A673 (cell line): ENCODE measurements around the gene CHAD. TPM values are rescaled to one million over a fixed set of nuclear protein-coding genes. Genes with fewer than 3 reads are reported as not detected.

ENCODE experiments used
- BruUV-seq: library from RNA; stranded (reverse); fragments of 400-500 nt; replicated peaks from 2 replicates; lab custom pipeline; 2021; lab: Mats Ljungman, UMichigan
- CTCF ChIA-PET: fragments of 300-600 bp; sonication (Branson Sonifier 250); formaldehyde crosslinking; loops from one replicate; lab custom pipeline; 2022; ENCODE audit warnings: antibody characterized with exemption; lab: Charles Lee
- POLR2A ChIA-PET: fragments of 300-600 bp; sonication (Branson Sonifier 250); formaldehyde crosslinking; loops from one replicate; lab custom pipeline; 2022; ENCODE audit warnings: antibody characterized with exemption; ENCODE audit not compliant: low non-redundant PET; lab: Charles Lee
- DNase-seq: peaks from one replicate; pipeline ENCODE4 v3.0.0-alpha.2; 2015; ENCODE audit warnings: low spot score
- H3K27ac ChIP-seq: fragments of 200-600 bp; sonication (generic); 2 replicates; pipeline ENCODE4 v1.5.1; 2016; ENCODE audit warnings: mixed run types, low read depth, mild to moderate bottlenecking, mixed read lengths, antibody characterized with exemption, low read length; ENCODE audit not compliant: poor library complexity, severe bottlenecking
- H3K27me3 ChIP-seq: fragments of 200-600 bp; sonication (generic); replicated peaks from 2 replicates; pipeline ENCODE4 v1.6.1; 2017; ENCODE audit warnings: mixed run types, low read depth, mild to moderate bottlenecking, mixed read lengths, antibody characterized with exemption, low read length; ENCODE audit not compliant: insufficient read depth, poor library complexity
- H3K36me3 ChIP-seq: fragments of 200-600 bp; sonication (generic); 2 replicates; pipeline ENCODE4 v1.6.1; 2016; ENCODE audit warnings: mixed run types, mild to moderate bottlenecking, mixed read lengths, antibody characterized with exemption, low read length; ENCODE audit not compliant: insufficient read depth, poor library complexity, severe bottlenecking
- H3K4me1 ChIP-seq: fragments of 200-600 bp; sonication (generic); 2 replicates; pipeline ENCODE4 v1.6.1; 2017; ENCODE audit warnings: mixed run types, mild to moderate bottlenecking, mixed read lengths, antibody characterized with exemption, low read length; ENCODE audit not compliant: insufficient read depth, poor library complexity, severe bottlenecking
- H3K4me3 ChIP-seq: fragments of 200-600 bp; sonication (generic); 2 replicates; pipeline ENCODE4 v1.5.1; 2016; ENCODE audit warnings: low read depth, mixed run types, mild to moderate bottlenecking, mixed read lengths, low read length; ENCODE audit not compliant: poor library complexity, severe bottlenecking
- H3K9me3 ChIP-seq: fragments of 200-600 bp; sonication (generic); 2 replicates; pipeline ENCODE4 v1.6.1; 2016; ENCODE audit warnings: mixed run types, low read depth, mild to moderate bottlenecking, mixed read lengths, antibody characterized with exemption, low read length; ENCODE audit not compliant: poor library complexity, severe bottlenecking
- EZH2 ChIP-seq: fragments of 200-600 bp; sonication (generic); IDR thresholded peaks from 2 replicates; pipeline ENCODE4 v1.6.1; 2017; ENCODE audit warnings: borderline replicate concordance, low read depth, mild to moderate bottlenecking, mixed read lengths, antibody characterized with exemption, low read length; ENCODE audit not compliant: poor library complexity, severe bottlenecking
- intact Hi-C: fragments of 100-400 bp; cut with micrococcal nuclease; formaldehyde crosslinking; loops from one replicate; pipeline ENCODE4 v1.10.0; 2022; ENCODE audit not compliant: unreplicated experiment
- total RNA-seq: library from RNA; stranded (reverse); gene quantifications from 2 replicates; pipeline ENCODE4 v1.2.3, GENCODE V29; 2021
- TF ChIP-seq, protein P1 (sequence below): fragments of 300-800, 200-600 bp; sonication (generic); conservative IDR thresholded peaks from 2 replicates; pipeline ENCODE4 v1.5.1; 2017; ENCODE audit warnings: low read depth, mild to moderate bottlenecking, antibody characterized with exemption, low read length, moderate library complexity, mixed read lengths

The CHAD gene
- total RNA-seq, 1 experiment from 2014 or later, result not detected

DNA sequence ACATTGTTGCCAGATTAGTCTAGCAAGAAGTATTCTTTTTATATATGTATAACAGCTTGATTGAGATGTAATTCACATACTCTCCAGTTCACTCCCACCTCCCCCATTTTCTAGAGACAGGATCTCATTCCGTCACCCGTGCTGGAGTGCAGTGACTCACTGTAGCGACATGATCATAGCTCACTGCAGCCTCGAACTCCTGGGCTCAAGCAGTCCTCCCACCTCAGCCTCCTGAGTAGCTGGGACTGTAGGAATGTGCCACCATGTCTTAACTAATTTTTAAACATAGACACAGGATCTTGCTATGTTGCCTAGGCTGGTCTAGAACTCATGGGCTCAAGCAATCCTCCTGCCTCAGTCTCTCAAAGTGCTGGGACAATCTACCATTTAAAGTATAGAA, 6.7 kb upstream of the CHAD start:
- peaks cover 8% of the 10 kb centered on the region for H3K27me3 ChIP-seq
- ChIA-PET CTCF (no interaction called here), POLR2A (no interaction called here)
- BruUV-seq, result no TSS peak
- H3K36me3 ChIP-seq, result no peaks in the 10 kb centered on the region
- H3K4me1 ChIP-seq, result peaks cover 8% of the 10 kb centered on the region
- intact Hi-C loops, result loop anchor here (10.0 kb wide), 1 partner anchor 101 kb away; the partner anchor contains the start of genes EME1 and MRPL27
- H3K27ac ChIP-seq, result no peak overlapping the region
- no peak for DNase-seq
- H3K9me3 ChIP-seq, result no peaks in the 10 kb centered on the region
- no peak overlapping the region for H3K4me3 ChIP-seq
- TF ChIP-seq, protein P1, sequence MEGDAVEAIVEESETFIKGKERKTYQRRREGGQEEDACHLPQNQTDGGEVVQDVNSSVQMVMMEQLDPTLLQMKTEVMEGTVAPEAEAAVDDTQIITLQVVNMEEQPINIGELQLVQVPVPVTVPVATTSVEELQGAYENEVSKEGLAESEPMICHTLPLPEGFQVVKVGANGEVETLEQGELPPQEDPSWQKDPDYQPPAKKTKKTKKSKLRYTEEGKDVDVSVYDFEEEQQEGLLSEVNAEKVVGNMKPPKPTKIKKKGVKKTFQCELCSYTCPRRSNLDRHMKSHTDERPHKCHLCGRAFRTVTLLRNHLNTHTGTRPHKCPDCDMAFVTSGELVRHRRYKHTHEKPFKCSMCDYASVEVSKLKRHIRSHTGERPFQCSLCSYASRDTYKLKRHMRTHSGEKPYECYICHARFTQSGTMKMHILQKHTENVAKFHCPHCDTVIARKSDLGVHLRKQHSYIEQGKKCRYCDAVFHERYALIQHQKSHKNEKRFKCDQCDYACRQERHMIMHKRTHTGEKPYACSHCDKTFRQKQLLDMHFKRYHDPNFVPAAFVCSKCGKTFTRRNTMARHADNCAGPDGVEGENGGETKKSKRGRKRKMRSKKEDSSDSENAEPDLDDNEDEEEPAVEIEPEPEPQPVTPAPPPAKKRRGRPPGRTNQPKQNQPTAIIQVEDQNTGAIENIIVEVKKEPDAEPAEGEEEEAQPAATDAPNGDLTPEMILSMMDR, result no peak
- TF ChIP-seq EZH2, result no peak

DNA sequence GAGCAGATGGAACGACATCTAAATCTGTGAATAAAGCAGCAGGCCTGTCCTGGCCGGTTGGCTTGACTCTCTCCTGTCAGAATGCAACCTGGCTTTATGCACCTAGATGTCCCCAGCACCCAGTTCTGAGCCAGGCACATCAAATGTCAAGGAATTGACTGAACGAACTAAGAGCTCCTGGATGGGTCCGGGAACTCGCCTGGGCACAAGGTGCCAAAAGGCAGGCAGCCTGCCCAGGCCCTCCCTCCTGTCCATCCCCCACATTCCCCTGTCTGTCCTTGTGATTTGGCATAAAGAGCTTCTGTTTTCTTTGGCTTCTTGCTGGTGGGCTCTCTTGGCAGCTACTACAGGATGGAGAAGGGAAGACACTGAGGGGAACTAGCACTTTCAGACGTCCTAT, 5.8 kb upstream of the CHAD start:
- Histone ChIP-seq H3K4me1 (peaks cover under 1% of the 10 kb centered on the region), H3K27ac (no peak overlapping the region), H3K4me3 (no peak overlapping the region), H3K36me3 (no peaks in the 10 kb centered on the region), H3K9me3 (no peaks in the 10 kb centered on the region), H3K27me3 (peaks cover 10% of the 10 kb centered on the region)
- ChIA-PET POLR2A (no interaction called here), CTCF (no interaction called here)
- no TSS peak for BruUV-seq
- no peak for DNase-seq
- intact Hi-C loops, result loop anchor here (10.0 kb wide), 1 partner anchor 100 kb away; the partner anchor contains the start of genes EME1 and MRPL27
- TF ChIP-seq, protein P1, result no peak

DNA sequence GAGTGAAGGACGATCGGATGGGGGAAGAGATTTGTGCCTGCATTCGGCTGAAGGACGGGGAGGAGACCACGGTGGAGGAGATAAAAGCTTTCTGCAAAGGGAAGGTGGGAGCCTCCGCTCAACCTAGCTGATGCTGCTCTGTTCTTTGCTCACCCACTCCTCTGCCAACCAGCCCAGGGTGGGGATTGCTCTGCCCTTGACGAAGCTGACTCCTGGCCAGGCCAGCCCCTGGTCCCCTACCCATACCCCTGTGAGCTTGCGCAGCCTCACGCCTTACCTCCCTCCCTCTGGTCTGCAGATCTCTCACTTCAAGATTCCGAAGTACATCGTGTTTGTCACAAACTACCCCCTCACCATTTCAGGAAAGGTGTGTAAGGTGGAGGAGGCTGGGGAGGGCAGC, 5.2 kb upstream of the CHAD start:
- Histone ChIP-seq H3K27ac (no peak overlapping the region), H3K9me3 (no peaks in the 10 kb centered on the region), H3K36me3 (no peaks in the 10 kb centered on the region), H3K4me1 (peaks cover 2% of the 10 kb centered on the region), H3K4me3 (no peak overlapping the region), H3K27me3 (peaks cover 16% of the 10 kb centered on the region)
- POLR2A ChIA-PET, result no interaction called here
- TF ChIP-seq EZH2, result no peak
- TF ChIP-seq, protein P1, result no peak
- no TSS peak for BruUV-seq
- intact Hi-C loops, result loop anchor here (10.0 kb wide), 1 partner anchor 99 kb away; the partner anchor contains the start of genes EME1 and MRPL27
- no peak for DNase-seq
- CTCF ChIA-PET, result no interaction called here
